PFSK-1 (cell line): ENCODE data around the gene KRT40.

ENCODE experiments used
- FOXP2 ChIP-seq: optimal IDR thresholded peaks from 2 replicates; pipeline ENCODE3; 2011; ENCODE audit warnings: borderline replicate concordance, control low read depth, inconsistent platforms; ENCODE audit not compliant: insufficient read depth; ENCODE audit errors: extremely low read length, extremely low read depth
- POLR2AphosphoS5 ChIP-seq: IDR thresholded peaks from 2 replicates; pipeline ENCODE4 v1.6.1; 2012; ENCODE audit warnings: low read depth, mild to moderate bottlenecking, control low read depth, low read length, moderate library complexity
- REST ChIP-seq, 2 experiments: IDR thresholded peaks; 2 replicates each; pipeline versions ENCODE4 v1.6.1 to v1.8.0; 2011 to 2012; ENCODE audit warnings: low read depth in 2 of 2, low read length in 2 of 2, control low read depth in 1 of 2, inconsistent platforms in 1 of 2, mild to moderate bottlenecking in 1 of 2, moderate library complexity in 1 of 2; ENCODE audit not compliant: insufficient read depth in 1 of 2
- SIN3A ChIP-seq: IDR thresholded peaks from 2 replicates; pipeline ENCODE4 v1.6.1; 2012; ENCODE audit warnings: mild to moderate bottlenecking, low read length, moderate library complexity, borderline replicate concordance; ENCODE audit not compliant: insufficient read depth
- TAF1 ChIP-seq: IDR thresholded peaks from 2 replicates; pipeline ENCODE4 v1.6.1; 2012; ENCODE audit warnings: low read length, control low read depth, borderline replicate concordance; ENCODE audit not compliant: insufficient read depth

Gene KRT40

DNA sequence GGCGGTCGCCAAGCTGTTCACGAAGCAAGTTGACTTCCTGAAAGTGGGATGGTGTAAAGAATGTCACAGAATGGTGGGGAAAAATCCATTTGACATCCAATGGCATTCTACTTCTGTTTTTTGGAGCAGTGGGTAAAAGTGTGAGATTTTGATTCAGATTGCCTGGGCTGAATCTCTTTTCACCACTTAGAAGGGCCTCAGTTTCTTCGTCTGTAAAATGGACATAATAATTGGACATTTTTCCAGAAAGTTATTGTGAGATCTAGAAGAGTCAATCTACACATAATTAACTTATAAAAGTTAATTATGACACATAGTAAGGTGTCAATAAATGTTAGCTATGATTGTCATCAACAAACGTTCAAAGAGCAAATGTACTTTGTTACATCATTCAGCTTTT, 3.0 kb downstream of the KRT40 start:
- TF ChIP-seq TAF1 (no peak), FOXP2 (no peak), POLR2AphosphoS5 (no peak), REST (IDR thresholded peaks at IDR 0.05; ENCODE audit: insufficient read depth in 1 of 2, low read depth in 2 of 2, low read length in 2 of 2) (no peak), SIN3A (no peak)

GRCh38 chr17:40980596-40980995, 3.5 kb downstream of the KRT40 start:
- no peak for TF ChIP-seq POLR2AphosphoS5
- TF ChIP-seq SIN3A: no peak
- TF ChIP-seq REST (IDR thresholded peaks at IDR 0.05; ENCODE audit: insufficient read depth in 1 of 2, low read depth in 2 of 2, low read length in 2 of 2): no peak
- no peak for TF ChIP-seq TAF1
- TF ChIP-seq FOXP2: no peak

- TF ChIP-seq POLR2AphosphoS5 (no peak), FOXP2 (no peak), TAF1 (no peak), SIN3A (no peak), REST (IDR thresholded peaks at IDR 0.05; ENCODE audit: insufficient read depth in 1 of 2, low read depth in 2 of 2, low read length in 2 of 2) (no peak)
Observed at GRCh38 chr17:40980117-40980516, 4.0 kb downstream of the KRT40 start.

- TF ChIP-seq POLR2AphosphoS5 (no peak), SIN3A (no peak), TAF1 (no peak), FOXP2 (no peak), REST (IDR thresholded peaks at IDR 0.05; ENCODE audit: insufficient read depth in 1 of 2, low read depth in 2 of 2, low read length in 2 of 2) (no peak)
Observed at GRCh38 chr17:40978575-40979151, 5.5 kb downstream of the KRT40 start.

GRCh38 chr17:40975516-40975915, 8.6 kb downstream of the KRT40 start:
- TF ChIP-seq POLR2AphosphoS5: no peak
- TF ChIP-seq TAF1: no peak
- TF ChIP-seq SIN3A: no peak

DNA sequence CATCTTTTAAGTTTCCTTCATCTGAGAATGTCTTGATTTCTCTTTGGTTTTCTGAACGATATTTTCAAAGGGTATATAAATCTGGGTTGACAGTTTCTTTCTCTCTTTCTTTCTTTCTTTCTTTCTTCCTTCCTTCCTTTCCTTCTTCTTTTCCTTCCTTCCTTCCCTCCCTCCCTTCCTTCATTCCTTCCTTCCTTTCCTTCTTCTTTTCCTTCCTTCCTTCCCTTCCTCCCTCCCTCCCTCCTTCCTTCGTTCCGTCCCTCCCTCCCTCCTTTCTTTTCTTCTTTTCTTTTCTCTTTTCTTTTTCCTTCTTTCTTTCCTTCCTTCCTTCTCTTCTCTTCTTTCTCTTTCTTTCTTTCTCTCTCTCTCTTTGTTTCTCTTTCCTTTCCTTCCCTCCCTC, 9.8 kb downstream of the KRT40 start:
- TF ChIP-seq SIN3A (no peak), REST (IDR thresholded peaks at IDR 0.05; ENCODE audit: insufficient read depth in 1 of 2, low read depth in 2 of 2, low read length in 2 of 2) (no peak), POLR2AphosphoS5 (no peak), TAF1 (no peak), FOXP2 (no peak)
